ENCODE data around the gene DMD. TPM values are rescaled to one million over a fixed set of nuclear protein-coding genes. Genes with fewer than 3 reads are reported as not detected.

The DMD gene
- total RNA-seq, 1 donor from 2014 or later: 61.6 TPM

GRCh38 chrX:31355206-31355955 lies 1856.0 kb downstream of the DMD start:
- DNase-seq (ENCODE audit: low spot score): no peak

DNA sequence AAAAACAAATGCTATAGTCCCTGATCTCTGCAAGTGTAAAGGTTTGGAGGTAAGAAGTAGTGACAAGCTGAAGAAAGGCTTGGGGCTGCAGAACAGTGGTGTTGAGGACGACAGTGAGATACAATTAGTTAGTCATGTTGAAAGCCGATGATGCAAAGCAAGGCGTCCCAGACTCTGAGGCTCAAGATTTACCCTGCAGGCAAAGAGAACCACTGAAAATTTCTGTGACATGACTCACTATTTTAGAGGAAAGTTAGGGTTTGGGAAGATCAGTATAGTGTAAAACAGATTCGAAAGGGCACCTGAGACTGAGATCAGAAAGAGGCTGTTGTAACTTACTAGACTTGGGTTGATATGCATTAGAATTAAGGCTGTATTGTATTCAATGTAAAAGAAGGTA lies 1858.3 kb downstream of the DMD start:
- no peak for DNase-seq (ENCODE audit: low spot score)

GRCh38 chrX:31350808-31351074 lies 1860.6 kb downstream of the DMD start:
- no peak for DNase-seq (ENCODE audit: low spot score)

- DNase-seq (ENCODE audit: low spot score): no peak
These were observed 1861.8 kb downstream of the DMD start for GRCh38 chrX:31349515-31349914.

GRCh38 chrX:31340587-31340986 lies 1870.8 kb downstream of the DMD start:
- no peak for DNase-seq (ENCODE audit: low spot score)

- DNase-seq (ENCODE audit: low spot score): no peak
These were observed 1872.4 kb downstream of the DMD start for GRCh38 chrX:31338991-31339350.

DNA sequence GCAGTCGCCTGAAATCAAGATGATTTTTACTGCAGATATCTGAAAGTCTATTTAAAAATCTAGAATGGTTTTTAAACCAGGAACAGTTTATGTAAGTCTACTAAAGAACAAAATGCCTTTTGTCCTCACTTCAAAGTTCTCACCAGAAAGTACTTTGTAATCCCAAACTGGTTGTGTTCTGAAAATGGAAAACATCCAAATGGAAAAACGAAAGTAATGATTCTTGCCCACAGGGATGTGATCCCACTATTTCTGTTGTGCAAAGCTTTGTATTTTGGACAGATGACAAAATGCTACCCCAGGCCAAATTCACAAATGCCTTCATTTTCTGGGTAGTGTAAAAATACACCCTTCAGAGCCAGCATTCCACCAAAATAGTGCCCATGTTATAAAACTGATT lies 1874.0 kb downstream of the DMD start:
- no peak for DNase-seq (ENCODE audit: low spot score)

- no peak for DNase-seq (ENCODE audit: low spot score)
These were observed 1874.9 kb downstream of the DMD start for GRCh38 chrX:31336419-31336818.

DNA sequence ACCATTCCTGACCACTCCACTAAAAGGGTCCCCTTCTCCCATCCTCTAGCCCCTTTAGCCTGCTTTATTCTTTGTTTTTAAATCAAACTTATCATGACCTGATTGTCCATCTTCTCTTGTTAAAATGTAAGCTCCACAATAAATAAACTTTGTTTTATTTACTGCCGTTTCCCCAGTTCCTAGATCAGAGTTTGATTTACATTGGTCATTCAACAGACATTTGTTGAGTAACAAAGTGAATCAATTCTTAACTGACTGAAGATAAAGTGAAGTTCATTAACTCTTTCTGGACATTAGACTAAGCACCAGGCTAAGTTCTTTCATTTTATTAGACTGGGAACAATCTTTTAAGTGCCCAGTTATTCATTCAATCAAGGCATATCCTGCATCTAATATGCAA lies 1876.4 kb downstream of the DMD start:
- DNase-seq (ENCODE audit: low spot score): no peak

DNA sequence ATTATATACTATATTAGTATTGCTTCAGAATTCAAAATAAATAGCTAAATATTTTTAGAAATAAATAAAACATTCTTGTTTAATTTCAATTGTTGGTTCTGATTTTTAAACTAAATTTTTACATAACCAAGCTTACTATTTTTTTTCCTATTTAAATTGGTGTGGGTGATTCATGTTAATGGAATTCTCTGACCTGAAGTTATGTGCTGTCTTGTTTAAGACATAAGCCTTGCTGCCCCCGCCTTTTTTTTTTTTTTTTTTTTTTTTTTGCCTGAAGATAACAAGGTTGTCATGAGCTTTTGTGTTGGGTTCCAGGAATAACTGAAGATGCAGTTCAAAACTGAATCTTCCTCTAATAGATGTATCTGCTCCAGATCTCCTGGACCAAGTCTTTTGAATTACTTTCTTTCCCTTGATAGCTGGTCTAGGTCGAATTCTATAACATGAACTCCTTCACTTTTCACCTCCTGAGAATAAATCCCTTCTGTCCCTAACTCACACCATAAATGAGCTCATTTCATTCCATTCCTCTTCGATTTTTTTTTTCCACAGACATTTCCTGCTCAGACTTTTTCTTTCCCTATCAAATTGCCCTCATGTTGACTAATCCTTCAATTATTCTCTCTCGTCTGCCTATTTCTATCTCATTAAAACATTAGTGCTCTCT lies 1878.1 kb downstream of the DMD start:
- DNase-seq (ENCODE audit: low spot score): no peak

DNA sequence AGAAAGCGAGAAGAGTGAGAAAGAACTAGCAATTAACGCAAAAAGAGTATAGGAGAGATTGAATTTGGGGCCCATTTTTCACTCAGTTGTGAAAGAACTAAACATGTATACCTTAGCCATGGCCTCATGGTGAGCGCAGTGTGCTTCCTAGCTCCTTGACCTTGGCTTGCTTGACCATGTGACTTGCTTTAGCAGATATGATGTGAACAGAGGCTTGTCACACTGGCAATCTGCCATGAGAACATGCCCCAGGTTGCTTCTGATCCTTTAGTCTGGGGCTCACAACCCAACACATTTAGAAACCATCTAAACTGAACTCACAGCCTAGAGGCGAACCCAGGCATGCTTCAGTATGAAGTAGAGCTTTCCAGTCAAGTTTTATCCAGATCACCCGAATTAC lies 1879.4 kb downstream of the DMD start:
- no peak for DNase-seq (ENCODE audit: low spot score)

- no peak for DNase-seq (ENCODE audit: low spot score)
These were observed 1880.3 kb downstream of the DMD start for GRCh38 chrX:31331015-31331414.

- DNase-seq (ENCODE audit: low spot score): no peak
These were observed 1882.1 kb downstream of the DMD start for GRCh38 chrX:31329298-31329697.

DNA sequence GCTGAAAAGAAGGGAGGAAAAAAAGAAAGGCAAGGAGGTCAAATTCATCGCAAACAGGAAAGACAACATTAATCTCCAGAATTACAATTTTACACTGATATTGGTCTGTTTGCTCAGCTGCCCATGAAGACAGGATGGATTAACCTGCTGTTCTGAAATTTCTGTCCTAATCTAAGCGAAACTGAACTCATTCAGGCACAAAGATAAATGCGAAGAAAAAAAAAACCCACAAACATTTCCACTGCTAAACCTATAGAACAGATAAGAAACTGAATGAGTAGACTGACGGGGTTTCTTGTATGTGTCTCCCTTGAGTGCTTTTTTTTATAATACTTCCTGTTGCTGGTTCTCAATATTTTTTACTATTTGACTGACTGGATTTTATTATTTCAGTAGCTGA lies 1887.7 kb downstream of the DMD start:
- DNase-seq (ENCODE audit: low spot score): no peak

- no peak for DNase-seq (ENCODE audit: low spot score)
These were observed 1890.6 kb downstream of the DMD start for GRCh38 chrX:31320740-31321139.

DNA sequence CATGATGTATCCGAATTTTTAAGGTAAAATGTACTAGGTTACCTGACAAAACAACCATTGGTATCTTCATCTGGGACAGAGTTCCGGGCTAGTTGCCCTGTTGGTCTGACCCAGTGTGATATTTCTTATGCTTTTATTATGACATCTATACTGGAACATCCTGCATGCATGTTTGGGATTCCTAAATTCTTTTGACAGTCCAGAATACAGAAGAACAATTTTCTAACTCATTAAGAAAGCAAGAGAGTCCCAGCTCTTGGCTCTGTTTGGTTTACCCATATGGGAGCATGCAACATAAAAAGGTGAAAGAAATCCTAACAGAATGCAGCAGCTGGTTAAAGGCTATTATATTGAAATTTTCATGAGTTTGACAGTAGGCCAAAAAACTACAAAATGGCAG lies 1891.8 kb downstream of the DMD start:
- no peak for DNase-seq (ENCODE audit: low spot score)

DNA sequence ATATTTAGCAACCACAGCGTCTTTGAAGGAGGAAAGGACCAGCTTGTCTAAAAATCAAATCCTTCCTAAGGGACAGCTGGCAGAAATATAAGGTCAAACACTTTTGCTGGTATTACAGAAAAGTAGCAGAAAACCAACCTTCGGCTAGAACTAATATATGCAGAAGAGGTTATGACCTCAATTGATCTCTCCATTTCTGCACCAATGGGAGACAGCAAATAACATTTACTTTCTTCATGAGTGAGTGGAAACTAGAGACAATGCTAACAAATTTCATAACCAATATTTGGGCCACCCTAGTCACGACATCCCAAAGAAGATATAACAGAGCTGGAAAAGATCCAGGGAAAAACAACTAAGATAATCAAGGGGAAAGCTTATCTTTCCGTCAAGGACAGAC lies 1892.5 kb downstream of the DMD start:
- no peak for DNase-seq (ENCODE audit: low spot score)

DNA sequence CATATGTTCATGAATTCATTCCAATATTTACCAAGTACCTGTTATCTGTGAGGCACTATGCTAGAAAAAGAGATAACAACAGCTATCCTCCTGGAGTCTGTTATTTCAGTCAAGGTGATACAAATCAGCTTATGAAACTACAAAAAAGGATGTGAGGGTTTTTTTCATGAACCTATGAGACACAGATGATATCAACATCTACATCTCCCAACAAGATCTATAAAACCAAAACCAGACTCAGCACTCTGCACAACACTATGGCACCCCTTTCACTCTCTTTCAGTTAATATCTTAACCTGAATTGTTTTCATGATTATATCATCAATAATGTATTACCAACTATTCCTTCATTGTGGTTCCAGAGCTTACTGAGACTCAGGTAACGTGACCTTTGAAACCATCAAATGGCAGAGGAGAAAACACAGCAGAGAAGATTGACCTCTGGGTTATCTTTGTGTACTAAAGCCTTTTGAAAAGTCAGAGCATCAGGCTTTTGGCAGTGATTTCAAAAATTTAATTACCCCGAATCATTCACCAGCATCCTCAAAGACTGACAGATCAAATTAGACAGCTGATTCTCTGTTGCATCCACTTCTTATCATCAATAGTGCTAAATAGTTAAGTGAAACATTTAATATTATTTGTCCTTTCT lies 1894.9 kb downstream of the DMD start:
- DNase-seq (ENCODE audit: low spot score): no peak

- no peak for DNase-seq (ENCODE audit: low spot score)
These were observed 1896.4 kb downstream of the DMD start for GRCh38 chrX:31314921-31315320.

- no peak for DNase-seq (ENCODE audit: low spot score)
These were observed 1903.4 kb downstream of the DMD start for GRCh38 chrX:31307952-31308351.

DNA sequence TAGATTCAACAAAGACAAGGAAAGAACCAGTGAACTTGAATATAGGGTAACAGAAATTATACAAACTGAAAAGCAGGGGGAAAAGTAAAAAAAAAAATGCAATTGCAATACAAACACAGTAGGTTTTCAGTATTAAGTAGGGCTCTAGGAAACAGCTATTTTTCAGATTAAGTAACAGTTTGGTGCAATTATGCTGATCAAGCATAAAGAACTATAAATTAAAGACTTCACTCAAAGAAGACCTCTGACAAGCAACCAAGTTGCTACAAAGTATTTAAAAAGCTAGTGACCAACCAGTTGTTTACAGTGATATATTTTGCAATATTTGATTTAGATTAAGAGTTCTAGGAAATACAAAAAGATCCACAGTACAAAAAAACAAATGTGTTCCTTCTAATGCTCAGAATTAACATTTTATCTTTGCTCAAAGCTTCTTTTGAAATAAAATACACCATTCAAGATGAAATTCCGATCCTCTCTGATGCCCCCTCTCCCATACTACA lies 1908.7 kb downstream of the DMD start:
- no peak for DNase-seq (ENCODE audit: low spot score)

- DNase-seq (ENCODE audit: low spot score): no peak
These were observed 1909.4 kb downstream of the DMD start for GRCh38 chrX:31301941-31302340.

DNA sequence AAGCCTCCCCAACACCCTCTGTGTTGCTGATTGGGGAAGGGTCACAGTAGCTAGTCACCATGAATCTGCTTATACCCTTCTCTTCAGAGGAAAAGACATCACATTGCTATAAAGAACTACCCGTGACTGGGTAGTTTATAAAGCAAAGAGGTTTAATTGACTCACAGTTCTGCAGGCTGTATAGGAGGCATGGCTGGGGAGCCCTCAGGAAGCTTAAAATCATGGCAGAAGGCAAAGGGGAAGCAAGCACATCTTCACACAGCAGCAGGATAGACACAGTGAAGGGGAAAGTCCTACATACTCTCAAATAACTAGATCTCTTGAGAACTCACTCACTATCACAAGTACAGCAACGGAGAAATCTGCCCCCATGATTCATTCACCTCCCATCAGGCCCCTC lies 1910.1 kb downstream of the DMD start:
- DNase-seq (ENCODE audit: low spot score): no peak

Measured in ureter (tissue), 1 donor.